Endodermal cell (in vitro differentiated cells): ENCODE data around the gene TMTC4. TPM values are rescaled to one million over a fixed set of nuclear protein-coding genes. Genes with fewer than 3 reads are reported as not detected.

Experiments
- DNase-seq: peaks from one replicate; pipeline ENCODE4 v3.0.0-alpha.2; 2017
- H3K27ac ChIP-seq: 2 replicates; pipeline ENCODE4 v1.5.1; 2013; ENCODE audit warnings: mild to moderate bottlenecking, low read depth, low read length, moderate library complexity
- H3K27me3 ChIP-seq: 2 replicates; pipeline ENCODE4 v1.6.1; 2013; ENCODE audit warnings: mild to moderate bottlenecking, low read length, moderate library complexity; ENCODE audit not compliant: insufficient read depth, control insufficient read depth, poor library complexity, severe bottlenecking
- H3K36me3 ChIP-seq: 2 replicates; pipeline ENCODE4 v1.7.0; 2013; ENCODE audit warnings: mild to moderate bottlenecking, low read length, moderate library complexity; ENCODE audit not compliant: control insufficient read depth, insufficient read depth
- H3K4me1 ChIP-seq: one replicate; pipeline ENCODE4 v1.7.0; 2013; ENCODE audit warnings: low read length; ENCODE audit not compliant: control insufficient read depth, insufficient read depth
- H3K4me3 ChIP-seq: 2 replicates; pipeline ENCODE4 v1.5.1; 2013; ENCODE audit warnings: mild to moderate bottlenecking, low read length, moderate library complexity
- H3K9ac ChIP-seq: 2 replicates; pipeline ENCODE4 v1.6.1; 2013; ENCODE audit warnings: mild to moderate bottlenecking, low read length, moderate library complexity; ENCODE audit not compliant: poor library complexity, severe bottlenecking; ENCODE audit errors: extremely low read depth
- H3K9me3 ChIP-seq: 2 replicates; pipeline ENCODE4 v1.6.1; 2013; ENCODE audit warnings: mild to moderate bottlenecking, low read length, moderate library complexity; ENCODE audit not compliant: control insufficient read depth
- H3K27ac Mint-ChIP-seq: 2 replicates; pipeline ENCODE4 v1.8.0; 2020; ENCODE audit warnings: mixed read lengths
- H3K27me3 Mint-ChIP-seq: 2 replicates; pipeline ENCODE4 v1.8.0; 2021; ENCODE audit warnings: mild to moderate bottlenecking, mixed read lengths; ENCODE audit not compliant: insufficient read depth
- H3K36me3 Mint-ChIP-seq: 2 replicates; pipeline ENCODE4 v1.8.0; 2020; ENCODE audit warnings: low read depth, mixed read lengths
- H3K4me1 Mint-ChIP-seq: 2 replicates; pipeline ENCODE4 v1.8.0; 2020; ENCODE audit warnings: mixed read lengths
- H3K4me3 Mint-ChIP-seq: 2 replicates; pipeline ENCODE4 v1.8.0; 2020; ENCODE audit warnings: mild to moderate bottlenecking, moderate library complexity, mixed read lengths
- H3K9me3 Mint-ChIP-seq: 2 replicates; pipeline ENCODE4 v1.8.0; 2020; ENCODE audit warnings: mild to moderate bottlenecking, mixed read lengths
- WGBS, 2 experiments: methylation state at CpG; one replicate each; pipeline versions ENCODE4 v1.1.5 to v1.1.7; 2013; ENCODE audit warnings: missing lambda C conversion rate in 2 of 2, mixed read lengths in 1 of 2; ENCODE audit not compliant: insufficient coverage in 1 of 2, insufficient read length in 1 of 2; 5-methylcytosine and 5-hydroxymethylcytosine counted together
- total RNA-seq, 2 donors: library from RNA; stranded (reverse); fragmentation: NEBNext Ultra II Directional in 1 of 2; extraction: Animal tissue kit (Norgen Biotek cat#: 25700) in 1 of 2; gene quantifications; 2 replicates in 1 of 2; 3 replicates in 1 of 2; pipeline ENCODE4 v1.2.1, GENCODE V29; 2021
- TF ChIP-seq, protein P1 (sequence below): fragments of 200-600 bp; sonication (generic); conservative IDR thresholded peaks from 2 replicates; pipeline ENCODE4 v1.5.0; 2021; ENCODE audit warnings: antibody characterized with exemption, mild to moderate bottlenecking

Gene TMTC4
- total RNA-seq, 2 donors from 2014 or later, result 29.8 to 40.0 TPM

- Mint-ChIP-seq H3K36me3 (peaks cover 56% of the 10 kb centered on the region), H3K9me3 (no peaks in the 10 kb centered on the region), H3K27ac (no peak overlapping the region), H3K4me1 (no peaks in the 10 kb centered on the region), H3K4me3 (no peak overlapping the region), H3K27me3 (no peaks in the 10 kb centered on the region)
- WGBS, 2 experiments, result 88 to 89% methylated on average over 5 to 7 of the region's 7 CpGs
- Histone ChIP-seq H3K9me3 (no peaks in the 10 kb centered on the region), H3K27ac (no peak overlapping the region), H3K9ac (no peak overlapping the region), H3K36me3 (peaks cover 75% of the 10 kb centered on the region), H3K4me1 (no peaks in the 10 kb centered on the region), H3K4me3 (no peak overlapping the region), H3K27me3 (no peaks in the 10 kb centered on the region)
- TF ChIP-seq, protein P1, sequence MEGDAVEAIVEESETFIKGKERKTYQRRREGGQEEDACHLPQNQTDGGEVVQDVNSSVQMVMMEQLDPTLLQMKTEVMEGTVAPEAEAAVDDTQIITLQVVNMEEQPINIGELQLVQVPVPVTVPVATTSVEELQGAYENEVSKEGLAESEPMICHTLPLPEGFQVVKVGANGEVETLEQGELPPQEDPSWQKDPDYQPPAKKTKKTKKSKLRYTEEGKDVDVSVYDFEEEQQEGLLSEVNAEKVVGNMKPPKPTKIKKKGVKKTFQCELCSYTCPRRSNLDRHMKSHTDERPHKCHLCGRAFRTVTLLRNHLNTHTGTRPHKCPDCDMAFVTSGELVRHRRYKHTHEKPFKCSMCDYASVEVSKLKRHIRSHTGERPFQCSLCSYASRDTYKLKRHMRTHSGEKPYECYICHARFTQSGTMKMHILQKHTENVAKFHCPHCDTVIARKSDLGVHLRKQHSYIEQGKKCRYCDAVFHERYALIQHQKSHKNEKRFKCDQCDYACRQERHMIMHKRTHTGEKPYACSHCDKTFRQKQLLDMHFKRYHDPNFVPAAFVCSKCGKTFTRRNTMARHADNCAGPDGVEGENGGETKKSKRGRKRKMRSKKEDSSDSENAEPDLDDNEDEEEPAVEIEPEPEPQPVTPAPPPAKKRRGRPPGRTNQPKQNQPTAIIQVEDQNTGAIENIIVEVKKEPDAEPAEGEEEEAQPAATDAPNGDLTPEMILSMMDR, result no peak
- no peak for DNase-seq
Observed at GRCh38 chr13:100636441-100636840, 38.2 kb downstream of the TMTC4 start.

DNA sequence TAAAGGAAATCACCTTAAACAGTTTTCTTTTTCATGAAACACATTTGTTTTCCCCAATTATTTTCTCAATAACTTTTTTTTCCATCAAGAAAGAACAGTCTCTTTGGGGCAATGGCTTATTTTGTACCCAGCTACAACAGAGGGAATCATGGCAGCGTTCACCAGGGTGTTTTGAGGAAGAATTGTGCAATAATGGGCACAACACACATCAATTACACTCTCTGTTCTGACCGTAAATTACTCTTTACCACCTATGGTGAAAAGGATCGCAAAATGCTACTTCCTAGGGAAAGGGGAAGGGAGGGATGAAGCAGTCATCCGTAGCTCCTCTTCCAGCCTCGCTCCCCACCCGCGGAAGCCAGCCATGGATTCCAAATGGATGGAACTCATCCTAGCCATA, 38.6 kb downstream of the TMTC4 start:
- no peak for DNase-seq
- Mint-ChIP-seq H3K27ac (no peak overlapping the region), H3K4me3 (no peak overlapping the region), H3K36me3 (peaks cover 52% of the 10 kb centered on the region), H3K9me3 (no peaks in the 10 kb centered on the region), H3K4me1 (peaks cover under 1% of the 10 kb centered on the region), H3K27me3 (no peaks in the 10 kb centered on the region)
- Histone ChIP-seq H3K4me3 (no peak overlapping the region), H3K27me3 (no peaks in the 10 kb centered on the region), H3K36me3 (peaks cover 73% of the 10 kb centered on the region), H3K9ac (no peak overlapping the region), H3K9me3 (no peaks in the 10 kb centered on the region), H3K4me1 (no peaks in the 10 kb centered on the region), H3K27ac (no peak overlapping the region)
- WGBS, 2 experiments, result 80 to 90% methylated on average over 1 to 7 of the region's 7 CpGs
- TF ChIP-seq, protein P1, result no peak

DNA sequence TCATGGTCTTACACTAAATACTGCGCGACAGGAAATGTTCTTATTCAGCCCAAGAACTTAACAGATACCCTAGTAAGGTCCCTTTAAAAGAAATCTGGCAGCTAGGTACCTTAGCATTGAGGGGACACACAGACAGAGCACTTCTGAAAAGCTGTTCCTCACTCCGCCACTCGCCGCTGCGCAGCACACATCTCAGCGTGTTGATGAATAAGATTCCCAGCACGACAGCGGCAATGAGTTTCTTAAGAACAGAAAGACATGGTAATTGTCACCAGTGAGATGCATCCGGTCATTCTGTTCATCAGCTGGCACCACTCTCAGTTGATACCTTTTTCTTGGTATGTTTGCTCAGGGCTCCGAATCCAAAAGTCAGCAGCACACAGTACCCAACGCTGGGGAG, 39.9 kb downstream of the TMTC4 start:
- H3K4me3 Mint-ChIP-seq, result no peak overlapping the region
- TF ChIP-seq, protein P1, result no peak
- 92 to 94% methylated on average over 12 of the region's 12 CpGs for WGBS, 2 experiments
- H3K36me3 Mint-ChIP-seq, result peaks cover 52% of the 10 kb centered on the region
- H3K9me3 ChIP-seq, result no peaks in the 10 kb centered on the region
- H3K27me3 Mint-ChIP-seq, result no peaks in the 10 kb centered on the region
- no peak overlapping the region for H3K4me3 ChIP-seq
- no peaks in the 10 kb centered on the region for H3K4me1 ChIP-seq
- H3K27ac ChIP-seq, result no peak overlapping the region
- H3K9me3 Mint-ChIP-seq, result no peaks in the 10 kb centered on the region
- H3K27me3 ChIP-seq, result no peaks in the 10 kb centered on the region
- H3K9ac ChIP-seq, result no peak overlapping the region
- peaks cover 68% of the 10 kb centered on the region for H3K36me3 ChIP-seq
- no peak for DNase-seq
- no peak overlapping the region for H3K27ac Mint-ChIP-seq
- peaks cover 8% of the 10 kb centered on the region for H3K4me1 Mint-ChIP-seq
